ENCODE data around the gene COL7A1. TPM values are rescaled to one million over a fixed set of nuclear protein-coding genes. Genes with fewer than 3 reads are reported as not detected.

Gene COL7A1
- total RNA-seq, 1 experiment from 2014 or later, result 40.0 TPM

DNA sequence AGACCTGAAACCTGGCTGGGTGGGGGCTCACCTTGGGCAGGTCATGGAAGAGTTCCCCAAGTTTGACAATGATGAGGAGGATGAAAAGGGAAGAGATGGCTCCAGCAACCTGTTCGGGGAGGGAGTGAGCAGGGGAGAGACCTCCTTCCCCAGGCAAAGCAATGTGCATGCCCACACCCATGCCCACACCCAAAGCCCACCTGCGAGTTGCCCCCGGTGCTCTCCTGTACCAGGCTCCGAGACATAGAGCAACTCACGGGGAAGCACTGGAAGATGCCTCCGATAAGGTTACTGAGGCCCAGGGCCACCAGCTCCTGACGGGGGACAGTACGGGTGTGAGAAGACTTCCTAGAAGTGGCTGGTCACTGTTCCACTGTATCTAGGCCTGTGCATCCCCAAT, 35.3 kb upstream of the COL7A1 start:
- H3K36me3 ChIP-seq (ENCODE audit: control insufficient read depth, insufficient read depth, low read length), result peaks cover 2% of the 10 kb centered on the region
- peaks cover 6% of the 10 kb centered on the region for H3K4me1 ChIP-seq (ENCODE audit: control insufficient read depth, insufficient read depth, low read length)
- no peak for ATAC-seq
- in situ Hi-C loops (cut with HindIII; ENCODE audit: low pct_unique_long_range_greater_than_20kb, low sequenced_read_pairs), result no loop called here
- intact Hi-C loops (cut with micrococcal nuclease; ENCODE audit: unreplicated experiment), result no loop called here
- DNase-seq (ENCODE audit: low read depth, low spot score), result no peak
- BruUV-seq (replicated peaks), result no TSS peak
- no peak overlapping the region for H3K27ac ChIP-seq (ENCODE audit: low read length)
- H3K4me3 ChIP-seq (ENCODE audit: low read depth in 2 of 2, low read length in 2 of 2), result no peak overlapping the region
- H3K9me3 ChIP-seq (ENCODE audit: control insufficient read depth, insufficient read depth, low read depth, low read length), result no peaks in the 10 kb centered on the region
- ChIA-PET POLR2A (no interaction called here), CTCF (no interaction called here)
- no peaks in the 10 kb centered on the region for H3K27me3 ChIP-seq (ENCODE audit: control insufficient read depth, insufficient read depth, low read length)
- TF ChIP-seq SIN3A (IDR thresholded peaks at IDR 0.05; ENCODE audit: borderline replicate concordance, insufficient read depth, low read depth, low read length) (no peak), TCF7L2 (IDR thresholded peaks at IDR 0.05; ENCODE audit: low read depth, low read length) (no peak), POLR2AphosphoS5 (IDR thresholded peaks at IDR 0.05; ENCODE audit: low read depth, low read length) (no peak)
- TF ChIP-seq, protein P1, sequence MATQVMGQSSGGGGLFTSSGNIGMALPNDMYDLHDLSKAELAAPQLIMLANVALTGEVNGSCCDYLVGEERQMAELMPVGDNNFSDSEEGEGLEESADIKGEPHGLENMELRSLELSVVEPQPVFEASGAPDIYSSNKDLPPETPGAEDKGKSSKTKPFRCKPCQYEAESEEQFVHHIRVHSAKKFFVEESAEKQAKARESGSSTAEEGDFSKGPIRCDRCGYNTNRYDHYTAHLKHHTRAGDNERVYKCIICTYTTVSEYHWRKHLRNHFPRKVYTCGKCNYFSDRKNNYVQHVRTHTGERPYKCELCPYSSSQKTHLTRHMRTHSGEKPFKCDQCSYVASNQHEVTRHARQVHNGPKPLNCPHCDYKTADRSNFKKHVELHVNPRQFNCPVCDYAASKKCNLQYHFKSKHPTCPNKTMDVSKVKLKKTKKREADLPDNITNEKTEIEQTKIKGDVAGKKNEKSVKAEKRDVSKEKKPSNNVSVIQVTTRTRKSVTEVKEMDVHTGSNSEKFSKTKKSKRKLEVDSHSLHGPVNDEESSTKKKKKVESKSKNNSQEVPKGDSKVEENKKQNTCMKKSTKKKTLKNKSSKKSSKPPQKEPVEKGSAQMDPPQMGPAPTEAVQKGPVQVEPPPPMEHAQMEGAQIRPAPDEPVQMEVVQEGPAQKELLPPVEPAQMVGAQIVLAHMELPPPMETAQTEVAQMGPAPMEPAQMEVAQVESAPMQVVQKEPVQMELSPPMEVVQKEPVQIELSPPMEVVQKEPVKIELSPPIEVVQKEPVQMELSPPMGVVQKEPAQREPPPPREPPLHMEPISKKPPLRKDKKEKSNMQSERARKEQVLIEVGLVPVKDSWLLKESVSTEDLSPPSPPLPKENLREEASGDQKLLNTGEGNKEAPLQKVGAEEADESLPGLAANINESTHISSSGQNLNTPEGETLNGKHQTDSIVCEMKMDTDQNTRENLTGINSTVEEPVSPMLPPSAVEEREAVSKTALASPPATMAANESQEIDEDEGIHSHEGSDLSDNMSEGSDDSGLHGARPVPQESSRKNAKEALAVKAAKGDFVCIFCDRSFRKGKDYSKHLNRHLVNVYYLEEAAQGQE (IDR thresholded peaks at IDR 0.05; ENCODE audit: insufficient read depth in 1 of 2, low read depth in 2 of 2, low read length in 1 of 2), result no peak
- TF ChIP-seq, protein P2, sequence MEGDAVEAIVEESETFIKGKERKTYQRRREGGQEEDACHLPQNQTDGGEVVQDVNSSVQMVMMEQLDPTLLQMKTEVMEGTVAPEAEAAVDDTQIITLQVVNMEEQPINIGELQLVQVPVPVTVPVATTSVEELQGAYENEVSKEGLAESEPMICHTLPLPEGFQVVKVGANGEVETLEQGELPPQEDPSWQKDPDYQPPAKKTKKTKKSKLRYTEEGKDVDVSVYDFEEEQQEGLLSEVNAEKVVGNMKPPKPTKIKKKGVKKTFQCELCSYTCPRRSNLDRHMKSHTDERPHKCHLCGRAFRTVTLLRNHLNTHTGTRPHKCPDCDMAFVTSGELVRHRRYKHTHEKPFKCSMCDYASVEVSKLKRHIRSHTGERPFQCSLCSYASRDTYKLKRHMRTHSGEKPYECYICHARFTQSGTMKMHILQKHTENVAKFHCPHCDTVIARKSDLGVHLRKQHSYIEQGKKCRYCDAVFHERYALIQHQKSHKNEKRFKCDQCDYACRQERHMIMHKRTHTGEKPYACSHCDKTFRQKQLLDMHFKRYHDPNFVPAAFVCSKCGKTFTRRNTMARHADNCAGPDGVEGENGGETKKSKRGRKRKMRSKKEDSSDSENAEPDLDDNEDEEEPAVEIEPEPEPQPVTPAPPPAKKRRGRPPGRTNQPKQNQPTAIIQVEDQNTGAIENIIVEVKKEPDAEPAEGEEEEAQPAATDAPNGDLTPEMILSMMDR (IDR thresholded peaks at IDR 0.05), result no peak

DNA sequence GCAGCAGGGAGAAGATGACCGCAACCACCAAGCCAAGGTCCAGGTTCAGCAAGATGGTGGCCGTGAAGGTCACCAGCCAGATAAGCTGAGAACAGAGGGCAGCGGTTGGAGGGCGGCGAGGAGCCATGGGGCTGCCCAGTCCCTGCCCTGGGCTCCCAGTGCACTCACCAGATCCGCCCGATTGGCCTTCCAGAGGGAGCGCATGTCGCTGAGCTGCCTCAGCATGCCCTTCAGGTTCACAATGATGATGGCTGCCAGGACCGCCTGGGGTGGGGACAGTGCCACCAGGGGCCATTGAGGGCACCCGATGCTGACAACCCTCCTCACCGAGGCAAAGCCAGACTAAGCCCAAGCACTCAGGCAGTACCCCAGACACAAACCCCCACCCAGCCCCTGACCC, 34.8 kb upstream of the COL7A1 start:
- Histone ChIP-seq H3K27ac (ENCODE audit: low read length) (no peak overlapping the region), H3K4me3 (ENCODE audit: low read depth in 2 of 2, low read length in 2 of 2) (no peak overlapping the region), H3K9me3 (ENCODE audit: control insufficient read depth, insufficient read depth, low read depth, low read length) (no peaks in the 10 kb centered on the region), H3K27me3 (ENCODE audit: control insufficient read depth, insufficient read depth, low read length) (no peaks in the 10 kb centered on the region), H3K4me1 (ENCODE audit: control insufficient read depth, insufficient read depth, low read length) (peaks cover 6% of the 10 kb centered on the region), H3K36me3 (ENCODE audit: control insufficient read depth, insufficient read depth, low read length) (peaks cover 2% of the 10 kb centered on the region)
- CTCF ChIA-PET, result no interaction called here
- intact Hi-C loops (cut with micrococcal nuclease; ENCODE audit: unreplicated experiment) (no loop called here), in situ Hi-C loops (cut with HindIII; ENCODE audit: low pct_unique_long_range_greater_than_20kb, low sequenced_read_pairs) (no loop called here)
- ATAC-seq (no peak), DNase-seq (ENCODE audit: low read depth, low spot score) (no peak)
- BruUV-seq (replicated peaks), result no TSS peak
- POLR2A ChIA-PET, result no interaction called here
- TF ChIP-seq SIN3A (IDR thresholded peaks at IDR 0.05; ENCODE audit: borderline replicate concordance, insufficient read depth, low read depth, low read length) (no peak), POLR2AphosphoS5 (IDR thresholded peaks at IDR 0.05; ENCODE audit: low read depth, low read length) (no peak), TCF7L2 (IDR thresholded peaks at IDR 0.05; ENCODE audit: low read depth, low read length) (no peak)
- TF ChIP-seq, protein P2 (IDR thresholded peaks at IDR 0.05), result no peak
- TF ChIP-seq, protein P1 (IDR thresholded peaks at IDR 0.05; ENCODE audit: insufficient read depth in 1 of 2, low read depth in 2 of 2, low read length in 1 of 2), result no peak
